ENCODE data around the gene RAET1G. TPM values are rescaled to one million over a fixed set of nuclear protein-coding genes. Genes with fewer than 3 reads are reported as not detected.
A peak's percentile ranks its signal among the peaks of the same experiment; 100 is the strongest.

RAET1G gene
- total RNA-seq, 1 experiment from 2014 or later = not detected

DNA sequence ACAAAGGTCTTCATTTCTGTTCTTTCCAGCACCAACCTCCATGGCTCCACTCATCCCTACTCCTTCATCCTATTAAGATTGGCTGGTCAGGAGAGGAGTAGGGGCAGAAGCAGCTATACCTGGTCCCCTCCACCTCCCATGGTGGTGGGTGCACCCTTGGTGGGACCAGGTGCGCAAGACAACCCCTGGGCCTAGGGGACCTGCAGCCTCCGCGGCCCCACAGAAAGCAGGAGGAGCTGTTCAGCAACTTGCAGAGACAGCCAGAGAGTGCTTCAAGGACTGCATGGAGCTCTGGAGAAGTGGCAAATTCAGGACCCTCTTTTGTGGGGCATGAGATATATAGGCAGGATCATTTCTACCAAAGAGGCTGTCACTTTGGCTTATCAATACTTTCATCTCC is 28.7 kb upstream of the RAET1G start:
- no peaks in the 10 kb centered on the region for H3K27me3 ChIP-seq (replicated peaks; ENCODE audit: control insufficient read depth, insufficient read depth, low read length)
- BruUV-seq (replicated peaks) = no TSS peak
- ChIA-PET POLR2A (no interaction called here), CTCF (no interaction called here)
- H3K4me1 ChIP-seq = 0 out of 2 replicates have a peak, but pooled peaks cover 3% of the 10 kb centered on the region
- Mint-ChIP-seq H3K36me3 (ENCODE audit: insufficient read depth, unreplicated experiment) (no peaks in the 10 kb centered on the region), H3K4me3 (ENCODE audit: unreplicated experiment) (no peak overlapping the region), H3K27ac (ENCODE audit: unreplicated experiment) (no peak overlapping the region), H3K4me1 (ENCODE audit: low read depth, unreplicated experiment) (no peaks in the 10 kb centered on the region), H3K9me3 (ENCODE audit: unreplicated experiment) (no peaks in the 10 kb centered on the region), H3K27me3 (ENCODE audit: insufficient read depth, unreplicated experiment) (peaks cover 13% of the 10 kb centered on the region)
- DNase-seq = no peak
- no peak overlapping the region for H3K4me3 ChIP-seq (ENCODE audit: low read depth, low read length)
- no peaks in the 10 kb centered on the region for H3K36me3 ChIP-seq (ENCODE audit: control insufficient read depth, insufficient read depth, low read length)
- intact Hi-C loops (cut with micrococcal nuclease; ENCODE audit: unreplicated experiment) = no loop called here
- TF ChIP-seq, protein P1, sequence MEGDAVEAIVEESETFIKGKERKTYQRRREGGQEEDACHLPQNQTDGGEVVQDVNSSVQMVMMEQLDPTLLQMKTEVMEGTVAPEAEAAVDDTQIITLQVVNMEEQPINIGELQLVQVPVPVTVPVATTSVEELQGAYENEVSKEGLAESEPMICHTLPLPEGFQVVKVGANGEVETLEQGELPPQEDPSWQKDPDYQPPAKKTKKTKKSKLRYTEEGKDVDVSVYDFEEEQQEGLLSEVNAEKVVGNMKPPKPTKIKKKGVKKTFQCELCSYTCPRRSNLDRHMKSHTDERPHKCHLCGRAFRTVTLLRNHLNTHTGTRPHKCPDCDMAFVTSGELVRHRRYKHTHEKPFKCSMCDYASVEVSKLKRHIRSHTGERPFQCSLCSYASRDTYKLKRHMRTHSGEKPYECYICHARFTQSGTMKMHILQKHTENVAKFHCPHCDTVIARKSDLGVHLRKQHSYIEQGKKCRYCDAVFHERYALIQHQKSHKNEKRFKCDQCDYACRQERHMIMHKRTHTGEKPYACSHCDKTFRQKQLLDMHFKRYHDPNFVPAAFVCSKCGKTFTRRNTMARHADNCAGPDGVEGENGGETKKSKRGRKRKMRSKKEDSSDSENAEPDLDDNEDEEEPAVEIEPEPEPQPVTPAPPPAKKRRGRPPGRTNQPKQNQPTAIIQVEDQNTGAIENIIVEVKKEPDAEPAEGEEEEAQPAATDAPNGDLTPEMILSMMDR (IDR thresholded peaks at IDR 0.05; ENCODE audit: insufficient read depth in 1 of 2, low read depth in 1 of 2, low read length in 1 of 2, severe bottlenecking in 1 of 2, unreplicated experiment in 1 of 2) = no peak
- H3K9me3 ChIP-seq = no peaks in the 10 kb centered on the region

DNA sequence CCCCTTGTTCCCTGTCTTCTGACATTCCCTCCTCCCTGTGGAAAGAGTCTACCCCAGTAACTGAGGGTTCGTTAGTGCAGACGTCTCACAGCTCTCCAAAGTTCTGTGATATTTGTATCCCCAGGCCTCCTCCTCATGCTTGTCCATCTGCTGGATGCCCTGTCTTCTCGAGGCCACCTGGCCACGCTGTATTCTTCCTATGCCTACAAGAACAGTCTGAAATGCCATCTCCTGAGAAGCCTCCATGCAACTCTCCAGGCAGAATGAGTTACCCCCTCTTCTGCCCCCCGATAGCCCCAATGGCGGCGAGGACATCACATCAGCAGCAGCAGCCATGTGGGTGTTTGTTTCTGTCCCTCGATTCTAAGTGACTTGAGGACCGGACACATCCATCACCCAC is 28.2 kb upstream of the RAET1G start:
- Histone ChIP-seq H3K27me3 (replicated peaks; ENCODE audit: control insufficient read depth, insufficient read depth, low read length) (no peaks in the 10 kb centered on the region), H3K9me3 (no peaks in the 10 kb centered on the region)
- CTCF ChIA-PET = no interaction called here

DNA sequence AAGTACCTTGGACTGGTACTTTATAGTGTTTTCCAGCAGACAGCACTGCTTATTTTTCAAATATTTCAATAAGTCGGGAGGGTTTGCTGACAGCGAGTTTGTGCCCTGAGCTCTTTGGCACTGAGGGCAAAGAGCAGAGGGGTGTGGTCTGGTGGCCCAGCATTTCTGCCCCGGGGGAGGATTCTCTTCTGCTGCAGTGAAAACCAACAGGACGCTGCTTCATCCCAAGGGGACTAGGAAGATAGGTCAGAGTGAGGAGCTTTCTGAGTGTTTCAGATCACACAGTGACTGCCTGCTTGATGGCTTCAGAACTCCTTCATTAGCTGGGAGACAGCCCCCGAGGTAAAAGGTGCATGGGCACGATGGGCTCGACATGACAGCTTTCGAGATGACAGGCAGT is 27.5 kb upstream of the RAET1G start:
- H3K9me3 Mint-ChIP-seq (ENCODE audit: unreplicated experiment) = no peaks in the 10 kb centered on the region
- BruUV-seq (replicated peaks) = no TSS peak
- no peaks in the 10 kb centered on the region for H3K27me3 ChIP-seq (replicated peaks; ENCODE audit: control insufficient read depth, insufficient read depth, low read length)

More for the DNA sequence above, 28.2 kb upstream of the RAET1G start:
- no peak for DNase-seq
- intact Hi-C loops (cut with micrococcal nuclease; ENCODE audit: unreplicated experiment) = no loop called here
- BruUV-seq (replicated peaks) = no TSS peak
- H3K36me3 Mint-ChIP-seq (ENCODE audit: insufficient read depth, unreplicated experiment) = no peaks in the 10 kb centered on the region
- no peaks in the 10 kb centered on the region for H3K4me1 Mint-ChIP-seq (ENCODE audit: low read depth, unreplicated experiment)
- no peak overlapping the region for H3K4me3 ChIP-seq (ENCODE audit: low read depth, low read length)
- no peaks in the 10 kb centered on the region for H3K9me3 Mint-ChIP-seq (ENCODE audit: unreplicated experiment)
- no peaks in the 10 kb centered on the region for H3K36me3 ChIP-seq (ENCODE audit: control insufficient read depth, insufficient read depth, low read length)
- H3K4me3 Mint-ChIP-seq (ENCODE audit: unreplicated experiment) = no peak overlapping the region
- TF ChIP-seq, protein P1 (IDR thresholded peaks at IDR 0.05; ENCODE audit: insufficient read depth in 1 of 2, low read depth in 1 of 2, low read length in 1 of 2, severe bottlenecking in 1 of 2, unreplicated experiment in 1 of 2) = no peak
- 0 out of 2 replicates have a peak, but pooled peaks cover 3% of the 10 kb centered on the region for H3K4me1 ChIP-seq
- POLR2A ChIA-PET = no interaction called here
- H3K27me3 Mint-ChIP-seq (ENCODE audit: insufficient read depth, unreplicated experiment) = peaks cover 11% of the 10 kb centered on the region
- H3K27ac Mint-ChIP-seq (ENCODE audit: unreplicated experiment) = no peak overlapping the region

More for the DNA sequence above, 27.5 kb upstream of the RAET1G start:
- TF ChIP-seq, protein P1 (IDR thresholded peaks at IDR 0.05; ENCODE audit: insufficient read depth in 1 of 2, low read depth in 1 of 2, low read length in 1 of 2, severe bottlenecking in 1 of 2, unreplicated experiment in 1 of 2) = no peak
- no peak overlapping the region for H3K4me3 Mint-ChIP-seq (ENCODE audit: unreplicated experiment)
- intact Hi-C loops (cut with micrococcal nuclease; ENCODE audit: unreplicated experiment) = no loop called here
- H3K36me3 Mint-ChIP-seq (ENCODE audit: insufficient read depth, unreplicated experiment) = no peaks in the 10 kb centered on the region
- Histone ChIP-seq H3K4me3 (ENCODE audit: low read depth, low read length) (no peak overlapping the region), H3K4me1 (0 out of 2 replicates have a peak, but pooled peaks cover 3% of the 10 kb centered on the region), H3K36me3 (ENCODE audit: control insufficient read depth, insufficient read depth, low read length) (no peaks in the 10 kb centered on the region), H3K9me3 (no peaks in the 10 kb centered on the region)
- peak in 1 of 2 experiments; percentile 28 for DNase-seq
- CTCF ChIA-PET = no interaction called here
- peaks cover 7% of the 10 kb centered on the region for H3K27me3 Mint-ChIP-seq (ENCODE audit: insufficient read depth, unreplicated experiment)
- no peaks in the 10 kb centered on the region for H3K4me1 Mint-ChIP-seq (ENCODE audit: low read depth, unreplicated experiment)
- H3K27ac Mint-ChIP-seq (ENCODE audit: unreplicated experiment) = no peak overlapping the region
- POLR2A ChIA-PET = no interaction called here
